Inflammatory macrophage (primary cell): ENCODE data around the gene RHBDD1.
"Not testable (repeated sequence)": the region's sequence is repeated elsewhere in the genome, so short reads cannot be mapped to it uniquely, and the experiment has no call there.

ENCODE experiments used
- DNase-seq, 2 donors: peaks; one replicate each; pipeline ENCODE4 v3.0.0-alpha.2; 2020 to 2022

RHBDD1 gene

DNA sequence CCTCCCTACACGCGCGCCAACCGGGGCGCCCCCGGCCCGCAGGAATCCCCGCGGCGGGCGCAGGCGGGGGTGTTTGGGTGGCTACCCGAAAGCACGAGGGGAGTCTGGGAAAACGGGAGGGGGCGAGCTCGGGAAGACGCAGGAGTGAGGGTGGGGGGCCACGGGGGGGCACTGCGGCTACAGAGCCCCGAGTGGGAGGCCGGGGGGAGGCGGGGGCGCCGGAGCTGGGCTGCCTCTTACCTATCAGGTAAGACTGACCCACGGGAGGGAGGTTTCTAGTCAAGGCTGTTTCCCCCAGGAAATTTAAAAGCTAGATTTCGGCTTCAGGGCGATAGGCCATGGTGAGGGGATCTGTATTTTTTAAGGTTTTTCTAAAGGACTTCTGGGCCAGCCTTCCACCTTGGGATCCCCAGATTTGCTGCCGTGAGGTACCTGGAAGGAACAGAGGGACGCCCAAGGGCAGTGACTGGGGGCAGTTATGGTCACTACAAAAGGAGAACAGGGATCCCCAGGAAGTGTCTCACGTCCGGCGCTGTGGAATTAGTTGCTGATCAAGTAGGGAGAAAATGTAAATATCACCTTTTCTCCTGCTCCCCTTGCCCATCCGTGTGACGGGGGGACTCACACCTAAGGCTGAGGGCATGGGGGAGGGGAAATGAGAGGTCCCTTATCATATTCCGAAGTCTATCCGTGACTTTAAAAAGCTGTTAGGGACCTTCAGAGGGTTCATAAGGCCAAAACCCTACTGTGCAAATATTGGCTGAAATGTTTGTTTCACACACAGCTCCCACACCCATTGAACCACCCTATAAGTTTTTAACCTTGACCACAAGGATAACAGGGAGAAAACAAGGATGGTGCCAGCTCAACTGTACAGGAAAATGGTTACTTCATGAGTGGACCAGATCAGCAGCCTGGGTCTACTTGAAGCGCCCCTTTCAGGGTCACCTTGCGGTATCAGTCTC, 35.6 kb upstream of the RHBDD1 start:
- DNase-seq: no peak

GRCh38 chr2:226800941-226801784, 34.7 kb upstream of the RHBDD1 start:
- DNase-seq: no peak

GRCh38 chr2:226802573-226802972, 33.3 kb upstream of the RHBDD1 start:
- peak; percentile 68 to 88 for DNase-seq

DNA sequence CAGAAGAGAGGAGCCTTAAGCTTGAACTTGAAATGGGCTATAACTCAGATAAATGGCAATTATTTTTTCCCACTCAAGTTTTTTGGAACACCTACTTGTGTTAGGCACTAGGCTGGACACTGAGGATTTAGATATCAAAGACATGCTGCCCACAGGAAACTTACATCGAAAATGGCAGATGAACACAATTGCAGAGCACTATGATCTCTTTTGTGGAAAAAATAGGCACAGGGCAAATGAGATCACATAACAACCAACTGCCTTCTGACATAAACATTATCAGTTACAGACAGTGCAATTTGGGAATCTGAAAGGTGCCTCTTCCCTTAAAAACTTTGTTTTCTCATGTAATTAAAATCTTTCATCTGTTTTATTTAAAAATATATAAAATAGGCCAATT, 32.4 kb upstream of the RHBDD1 start:
- DNase-seq: no peak

DNA sequence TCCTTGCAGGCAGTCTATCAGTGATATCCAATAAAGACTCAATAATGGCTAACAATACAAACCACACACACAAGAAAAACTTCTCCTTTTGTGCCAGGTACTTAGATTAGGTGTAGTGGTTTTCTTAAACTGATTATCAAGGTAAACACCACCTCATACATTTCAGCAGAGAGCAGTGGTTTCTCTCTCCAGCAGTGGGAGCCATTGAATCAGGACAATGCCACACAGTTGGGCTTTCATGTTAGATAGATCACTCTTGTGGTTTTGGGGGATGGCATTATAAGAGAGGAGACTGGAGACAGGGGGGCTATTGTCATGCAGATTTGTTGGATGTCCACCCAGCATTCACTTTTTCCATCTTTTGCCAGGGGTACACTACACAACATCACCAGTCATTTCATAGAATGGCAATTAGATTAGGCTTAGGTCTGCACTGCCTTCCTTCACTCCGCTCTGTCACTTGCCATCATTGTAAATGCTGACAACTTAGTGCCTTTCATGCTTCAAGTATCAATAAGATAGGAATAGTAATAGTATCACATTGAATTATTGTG, 22.6 kb upstream of the RHBDD1 start:
- no peak for DNase-seq

- no peak for DNase-seq
Observed at GRCh38 chr2:226818930-226819329, 16.9 kb upstream of the RHBDD1 start.

DNA sequence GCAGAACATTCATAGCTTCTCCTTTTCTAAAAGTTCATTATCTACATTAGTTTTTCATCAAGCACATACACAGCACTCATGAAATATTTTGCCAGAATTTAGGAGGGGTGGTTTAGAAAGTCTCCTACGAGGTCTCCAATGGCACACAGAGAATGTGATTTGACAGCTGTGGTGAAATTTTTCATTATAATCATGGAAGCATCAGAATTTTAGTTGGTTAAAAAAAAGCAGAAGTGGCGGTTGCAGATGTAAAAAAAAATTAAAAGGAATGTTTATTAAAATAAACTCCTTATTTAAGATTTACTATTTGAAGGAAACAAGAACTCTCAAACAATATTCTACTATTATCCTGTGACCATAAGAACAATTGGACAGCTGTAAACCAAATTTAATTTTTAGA, 10.8 kb upstream of the RHBDD1 start:
- no peak for DNase-seq

DNA sequence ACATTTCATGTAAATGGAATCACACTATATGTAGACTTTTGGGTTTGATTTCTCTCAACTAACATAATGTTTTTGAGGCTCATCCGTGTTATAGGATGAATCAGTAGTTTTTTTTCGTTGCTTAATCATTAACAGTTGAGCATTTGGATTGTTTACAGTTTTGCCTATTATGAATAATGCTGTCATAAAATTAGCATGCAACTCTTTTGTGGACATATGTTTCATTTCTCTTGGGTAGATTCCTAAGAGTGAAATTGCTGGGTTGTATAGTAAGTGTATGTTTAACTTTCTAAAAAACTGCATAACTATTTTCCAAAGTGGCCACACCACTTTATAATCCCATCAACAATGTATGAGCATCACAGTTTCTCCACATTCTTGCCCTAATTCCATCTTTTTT, 7.7 kb upstream of the RHBDD1 start:
- DNase-seq: no peak

- DNase-seq: no peak
Observed at GRCh38 chr2:226829721-226830631, 5.9 kb upstream of the RHBDD1 start.

DNA sequence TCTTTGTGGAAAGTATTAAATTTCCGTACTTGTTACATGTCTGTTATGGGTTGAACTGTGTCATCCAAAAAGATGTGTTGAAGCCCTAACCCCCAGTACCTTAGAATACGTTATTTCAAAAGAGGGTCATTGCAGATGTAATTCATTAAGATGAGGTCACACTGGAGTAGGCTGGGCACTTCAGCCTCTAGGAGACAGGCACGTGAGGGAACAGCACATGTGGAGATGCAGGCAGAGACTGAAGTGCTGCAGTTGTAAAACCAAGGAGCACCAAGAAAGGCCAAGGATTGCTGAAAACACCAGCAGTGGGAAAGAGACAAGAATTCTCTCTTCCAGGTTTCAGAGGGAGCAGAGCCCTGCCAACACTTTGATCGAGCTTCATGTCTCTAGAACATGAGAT, 4.6 kb upstream of the RHBDD1 start:
- no peak for DNase-seq

DNA sequence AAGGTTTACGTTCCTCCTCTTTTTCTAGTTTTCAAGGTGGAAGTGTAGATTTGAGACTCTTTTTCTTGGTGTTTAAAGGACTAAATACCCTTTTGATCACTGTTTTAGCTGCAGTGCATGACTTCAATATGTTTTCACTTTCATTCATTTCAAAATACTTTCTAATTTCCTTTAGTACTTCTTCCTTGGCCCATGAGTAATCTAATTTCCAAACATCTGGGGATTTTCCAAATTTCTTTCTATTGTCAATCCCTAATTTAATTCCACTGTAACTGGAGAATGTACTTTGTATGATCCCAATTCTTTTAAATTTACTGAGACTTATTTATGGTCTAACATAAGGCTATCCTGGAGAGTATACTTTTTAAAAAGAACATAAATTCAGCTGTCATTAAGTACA, 3.8 kb upstream of the RHBDD1 start:
- no peak for DNase-seq

GRCh38 chr2:226834880-226835279, 974 bp upstream of the RHBDD1 start:
- not testable (repeated sequence) for DNase-seq

DNA sequence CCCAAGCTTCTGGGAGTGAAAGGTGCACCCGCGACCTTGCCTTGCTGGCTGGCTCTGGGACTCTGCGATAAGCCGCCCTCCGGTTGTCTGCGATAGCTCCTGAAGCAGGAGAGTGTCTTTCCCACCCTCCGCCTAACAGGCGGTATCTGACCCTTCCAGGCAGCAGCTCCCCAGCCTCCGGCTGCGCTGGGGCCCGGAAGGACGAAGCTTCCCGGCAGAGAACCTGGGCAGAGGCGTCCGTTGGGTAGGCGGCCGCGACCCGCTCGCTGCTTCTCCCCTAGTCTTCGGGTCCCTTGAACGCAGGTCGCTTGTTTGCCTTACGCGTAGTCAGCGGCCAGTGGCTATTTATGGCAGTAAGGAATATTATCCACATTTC, 446 bp upstream of the RHBDD1 start:
- DNase-seq: peak in 1 of 2 donors; percentile 7

GRCh38 chr2:226836548-226836885, 663 bp downstream of the RHBDD1 start:
- DNase-seq: no peak

DNA sequence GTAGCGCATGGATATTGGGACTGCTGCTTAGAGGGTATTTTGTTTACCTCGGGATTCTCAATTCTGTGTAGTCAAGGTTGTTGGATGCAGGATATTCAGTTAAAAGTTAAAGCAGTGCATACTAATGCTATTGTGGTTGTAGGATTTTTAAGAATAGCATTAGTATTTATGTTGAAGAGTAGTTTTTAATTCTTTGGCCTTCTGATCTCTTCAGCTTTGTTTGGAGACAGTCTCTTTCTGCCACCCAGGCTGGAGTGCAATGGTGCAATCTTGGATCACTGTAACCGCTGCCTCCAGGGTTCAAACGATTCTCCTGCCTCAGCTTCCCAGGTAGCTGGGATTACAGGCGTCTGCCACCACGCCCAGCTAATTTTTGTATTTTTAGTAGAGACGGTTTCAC, 1.5 kb downstream of the RHBDD1 start:
- DNase-seq: no peak

DNA sequence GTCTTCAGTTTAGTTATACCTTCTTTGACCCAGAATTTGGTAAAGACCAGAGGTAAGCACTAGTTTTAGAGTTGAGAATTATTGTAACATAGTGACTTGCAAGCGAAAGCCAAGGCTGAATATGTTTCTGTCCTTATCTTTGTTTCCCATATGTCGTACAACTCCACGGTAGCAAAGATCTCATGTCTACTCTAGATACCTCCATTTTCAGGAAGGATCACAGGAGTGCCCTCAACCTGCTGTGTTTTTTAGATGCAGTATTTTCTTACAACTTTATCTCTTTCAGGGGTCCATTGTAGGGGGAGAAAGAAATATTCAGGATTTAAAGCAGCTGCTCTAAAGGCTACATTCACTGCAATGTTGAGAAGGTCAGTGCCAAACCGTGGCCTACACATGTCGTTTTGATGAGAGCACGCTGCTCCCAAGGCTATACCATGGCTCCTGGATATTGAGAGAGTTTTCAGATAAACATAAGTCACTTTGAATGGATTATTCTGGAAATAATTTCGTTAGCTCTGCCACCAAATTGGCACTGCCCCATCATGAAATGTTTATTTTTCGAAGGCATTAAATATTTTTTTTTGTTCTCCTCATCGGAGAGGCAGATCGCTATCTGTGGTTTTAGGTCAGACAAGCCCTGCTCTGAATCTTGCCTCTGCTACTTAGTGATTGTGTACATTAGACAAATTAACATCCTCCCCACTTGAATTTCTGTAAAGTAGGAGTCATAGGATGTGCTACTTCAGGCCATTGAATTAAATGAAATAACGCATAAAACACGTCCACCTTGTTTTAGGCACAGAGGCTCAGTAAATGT, 2.1 kb downstream of the RHBDD1 start:
- DNase-seq: no peak

GRCh38 chr2:226838722-226839121, 2.9 kb downstream of the RHBDD1 start:
- no peak for DNase-seq

GRCh38 chr2:226839161-226839560, 3.3 kb downstream of the RHBDD1 start:
- DNase-seq: no peak

- DNase-seq: no peak
Observed at GRCh38 chr2:226839951-226840350, 4.1 kb downstream of the RHBDD1 start.

DNA sequence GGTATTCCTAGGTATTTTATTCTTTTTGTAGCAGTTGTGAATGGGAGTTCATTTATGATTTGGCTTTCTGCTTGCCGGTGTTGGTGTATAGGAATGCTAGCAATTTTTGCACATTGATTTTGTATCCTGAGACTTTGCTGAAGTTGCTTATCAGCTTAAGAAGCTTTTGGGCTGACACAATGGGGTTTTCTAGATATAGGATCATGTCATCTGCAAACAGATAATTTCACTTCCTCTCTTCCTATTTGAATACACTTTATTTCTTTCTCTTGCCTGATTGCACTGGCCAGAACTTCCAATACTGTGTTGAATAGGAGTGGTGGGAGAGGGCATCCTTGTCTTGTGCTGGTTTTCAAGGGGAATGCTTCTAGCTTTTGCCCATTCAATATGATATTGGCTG, 7.1 kb downstream of the RHBDD1 start:
- DNase-seq: not testable (repeated sequence)

DNA sequence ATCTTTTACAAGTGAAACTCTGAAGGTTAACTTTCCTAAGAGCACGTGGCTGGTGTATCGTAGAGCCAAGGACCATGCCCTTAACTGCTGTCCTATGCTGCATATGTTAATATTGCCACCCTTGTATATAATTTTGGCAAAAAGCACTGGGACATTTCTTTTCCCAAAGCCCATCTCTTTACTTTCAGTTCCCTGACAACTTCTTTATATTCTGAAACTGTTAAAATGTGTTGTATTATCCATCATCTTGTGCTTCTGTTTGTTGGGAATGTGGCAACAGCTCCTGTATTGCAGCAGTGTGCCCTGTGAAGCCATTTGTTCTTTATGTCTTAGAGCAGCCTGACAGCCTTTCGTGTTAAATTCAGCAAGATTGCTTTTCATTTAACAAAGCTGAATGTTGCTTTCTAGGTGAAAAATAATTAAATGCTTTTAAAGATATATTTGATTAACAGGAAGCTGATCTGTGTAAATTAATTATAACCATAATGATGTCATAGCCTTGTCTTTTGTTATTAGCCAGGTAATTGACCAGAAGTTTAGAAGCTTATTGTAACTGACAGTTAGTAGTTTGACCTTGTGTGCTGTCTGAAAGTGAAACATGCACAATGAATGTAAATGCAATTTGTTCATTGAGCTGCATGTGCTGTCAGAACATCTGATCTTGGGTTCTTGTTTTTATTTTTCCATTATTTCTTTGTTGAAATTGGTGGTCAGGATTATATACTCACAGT, 9.7 kb downstream of the RHBDD1 start:
- no peak for DNase-seq
